ENCODE measurements around the gene TMEM198. TPM values are rescaled to one million over a fixed set of nuclear protein-coding genes. Genes with fewer than 3 reads are reported as not detected.

The TMEM198 gene
- total RNA-seq, 8 experiments from 2014 or later, result 4.8 to 26.5 (median 11.1) TPM

DNA sequence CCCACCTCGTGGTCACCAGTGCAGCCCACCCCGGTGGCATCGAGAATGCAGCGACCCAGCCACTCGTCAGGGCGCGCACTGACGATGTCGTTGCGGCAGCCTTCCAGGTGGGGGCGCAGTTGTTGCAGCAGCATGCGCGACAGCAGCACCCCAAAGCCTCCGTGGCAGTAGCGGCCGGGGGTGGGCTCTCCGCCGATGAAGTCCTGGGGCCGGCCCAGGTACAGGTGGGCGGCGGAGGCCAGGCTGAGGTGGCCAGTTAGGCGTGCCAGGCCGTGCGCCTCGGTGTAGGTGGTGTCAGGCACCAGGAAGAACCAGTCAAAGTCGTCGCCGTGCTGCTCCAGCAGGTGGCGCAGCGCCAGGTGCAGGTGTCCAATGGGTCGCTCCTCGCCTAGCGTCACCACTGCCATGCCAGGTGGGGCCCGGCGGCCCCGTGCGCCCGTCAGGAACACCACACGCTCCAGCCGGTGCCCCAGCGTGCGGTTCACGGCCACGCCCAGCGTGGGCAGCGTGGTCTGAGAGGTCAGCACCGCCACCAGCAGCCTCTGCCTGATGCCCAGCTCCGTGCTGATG lies 2.1 kb upstream of the TMEM198 start:
- in situ Hi-C loops (cut with MboI; ENCODE audit: low pct_unique_long_range_greater_than_20kb in 2 of 9, low sequenced_read_pairs in 9 of 9, unreplicated experiment in 9 of 9), result no loop called here
- ATAC-seq (replicated peaks in 6 of 8), result peak in 6 of 8 experiments; percentile 0 to 26 (median 8)
- H3K4me1 ChIP-seq (replicated peaks in 1 of 2), result peaks cover 16 to 22% of the 10 kb centered on the region in 2 donors
- H3K27ac ChIP-seq, result no peak overlapping the region
- H3K4me3 ChIP-seq, result peak overlapping the region; percentile 6 to 90 (median 62)
- 0 to 30% (median 0%) methylated on average over 1 to 3 of the region's 48 CpGs; no CpG with 5 or more reads in 7 of the 10 experiments for WGBS, 10 experiments

DNA sequence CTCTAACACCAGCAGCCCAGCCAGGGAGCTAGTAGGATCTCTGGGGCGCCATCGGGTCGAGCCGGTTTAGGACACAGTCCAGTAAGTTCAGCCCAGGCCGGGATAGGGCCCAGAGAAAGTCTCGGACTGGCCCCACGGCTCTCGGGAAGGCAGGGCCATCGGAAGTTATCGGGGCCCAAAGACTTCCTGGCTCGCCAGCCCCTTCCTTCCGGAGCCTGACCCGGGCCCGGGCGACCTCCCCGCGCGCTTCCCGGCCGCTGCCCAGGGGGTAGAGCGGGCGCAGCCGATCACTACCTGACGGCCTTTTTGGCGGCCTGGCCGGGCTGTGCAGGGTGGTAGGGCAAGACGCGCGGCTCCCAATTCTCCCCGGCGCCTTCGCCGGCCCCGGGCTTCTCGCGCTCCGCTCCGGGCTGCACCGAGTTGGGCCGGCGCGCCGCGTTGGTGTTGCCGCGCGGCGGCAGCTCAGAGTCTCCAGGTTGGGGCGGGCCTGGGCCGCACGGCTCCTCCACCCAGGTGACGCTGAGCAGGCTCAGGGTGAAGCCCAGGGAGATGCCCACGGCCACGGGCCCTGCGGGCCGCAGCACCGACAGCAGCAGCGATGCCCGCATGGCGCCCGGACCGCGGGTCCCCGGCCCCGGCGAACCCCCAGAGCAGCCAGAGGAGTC lies 765 bp upstream of the TMEM198 start:
- peaks cover 11 to 16% of the 10 kb centered on the region in 2 donors for H3K4me1 ChIP-seq (replicated peaks in 1 of 2)
- in situ Hi-C loops (cut with MboI; ENCODE audit: low pct_unique_long_range_greater_than_20kb in 2 of 9, low sequenced_read_pairs in 9 of 9, unreplicated experiment in 9 of 9), result no loop called here
- WGBS, 10 experiments, result 0 to 2% (median 1%) methylated on average over 4 to 44 of the region's 66 CpGs; no CpG with 5 or more reads in 6 of the 10 experiments

DNA sequence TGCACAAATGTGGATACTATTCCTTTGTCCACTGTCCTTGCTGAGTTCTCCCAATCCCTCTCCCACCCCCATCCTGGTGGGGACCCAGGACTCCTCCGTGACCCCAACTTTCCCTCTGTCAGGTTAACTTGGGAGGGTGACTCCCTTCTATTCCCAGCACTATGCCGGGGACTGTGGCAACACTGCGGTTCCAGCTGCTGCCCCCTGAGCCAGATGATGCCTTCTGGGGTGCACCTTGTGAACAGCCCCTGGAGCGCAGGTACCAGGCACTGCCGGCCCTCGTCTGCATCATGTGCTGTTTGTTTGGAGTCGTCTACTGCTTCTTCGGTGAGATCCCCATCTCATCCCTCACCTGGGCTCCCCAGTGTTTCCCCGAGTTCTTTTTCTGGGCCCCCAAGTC lies 739 bp downstream of the TMEM198 start:
- Histone ChIP-seq H3K4me1 (replicated peaks in 1 of 2) (peaks cover 6 to 9% of the 10 kb centered on the region in 2 donors), H3K27ac (peak overlapping the region in 1 of 2 donors; percentile 76), H3K4me3 (peak overlapping the region; percentile 62 to 90 (median 81))
- 10 to 55% (median 24%) methylated on average over 1 to 7 of the region's 9 CpGs; no CpG with 5 or more reads in 1 of the 10 experiments for WGBS, 10 experiments
- no peak for ATAC-seq (replicated peaks in 6 of 8)
- in situ Hi-C loops (cut with MboI; ENCODE audit: low pct_unique_long_range_greater_than_20kb in 2 of 9, low sequenced_read_pairs in 9 of 9, unreplicated experiment in 9 of 9), result no loop called here

More for the DNA sequence above, 765 bp upstream of the TMEM198 start:
- H3K4me3 ChIP-seq, result peak overlapping the region; percentile 62 to 90 (median 81)
- peak overlapping the region; percentile 79 to 91 for H3K27ac ChIP-seq
- peak in 5 of 8 experiments; percentile 24 to 49 (median 35) for ATAC-seq (replicated peaks in 6 of 8)

DNA sequence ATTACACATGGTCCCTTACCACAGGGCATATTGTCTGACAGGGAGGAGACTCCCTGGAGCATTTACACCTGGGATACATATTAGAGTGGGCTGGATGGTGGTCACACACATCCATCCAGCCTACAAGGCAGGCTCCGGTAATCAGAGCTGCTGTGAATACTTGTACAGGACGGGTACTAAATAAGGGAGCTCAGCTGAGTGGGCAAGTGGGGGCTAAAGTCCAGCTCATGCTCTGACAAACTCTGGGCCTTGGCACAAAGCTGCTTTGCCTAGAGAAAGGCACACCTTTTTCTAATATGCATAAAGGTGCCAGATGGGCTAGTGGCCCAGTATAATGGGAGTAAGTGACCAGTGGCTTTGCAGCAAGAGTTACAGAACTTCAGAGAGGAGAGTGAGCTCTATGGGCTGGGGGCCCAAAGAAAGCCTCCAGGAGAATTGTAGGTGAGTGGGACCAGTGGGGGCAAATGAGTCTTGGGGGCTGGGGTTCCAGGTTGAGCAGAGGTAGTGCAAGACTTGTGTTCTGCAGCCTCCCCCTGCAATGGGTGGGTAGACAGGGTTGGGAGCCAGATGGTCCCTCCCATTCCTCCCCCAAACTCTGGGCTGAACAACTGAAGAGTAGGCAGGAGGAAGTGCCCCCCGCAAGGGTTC lies 1.6 kb downstream of the TMEM198 start:
- Histone ChIP-seq H3K27ac (no peak overlapping the region), H3K4me3 (peak overlapping the region in 2 of 5 donors; percentile 62 to 87), H3K4me1 (replicated peaks in 1 of 2) (peaks cover 6 to 9% of the 10 kb centered on the region in 2 donors)
- in situ Hi-C loops (cut with MboI; ENCODE audit: low pct_unique_long_range_greater_than_20kb in 2 of 9, low sequenced_read_pairs in 9 of 9, unreplicated experiment in 9 of 9), result no loop called here
- WGBS, 10 experiments, result 53 to 100% (median 88%) methylated on average over 1 to 3 of the region's 3 CpGs; no CpG with 5 or more reads in 5 of the 10 experiments
- no peak for ATAC-seq (replicated peaks in 6 of 8)

DNA sequence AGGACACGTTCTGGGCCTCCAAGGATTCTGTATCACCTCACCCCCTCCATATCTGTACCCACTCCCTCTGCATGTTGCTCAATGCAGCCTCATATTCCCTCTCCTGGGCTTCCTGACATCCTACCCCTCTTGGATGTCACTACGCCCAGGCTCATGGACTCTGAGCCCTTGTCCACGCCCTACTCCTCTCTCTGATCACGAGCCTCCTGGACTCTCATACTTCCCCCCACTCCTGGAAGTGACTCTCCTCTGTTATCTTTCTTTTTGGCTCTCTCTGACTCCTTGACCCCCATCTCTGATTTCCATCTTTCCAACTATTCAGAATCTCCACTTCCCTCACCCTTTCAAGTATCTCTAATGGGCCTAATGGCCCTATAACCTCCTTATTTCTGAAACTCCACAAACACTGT lies 2.1 kb downstream of the TMEM198 start:
- no peak for ATAC-seq (replicated peaks in 6 of 8)
- WGBS, 10 experiments, result 20 to 85% (median 68%) methylated on average over 2 to 4 of the region's 4 CpGs; no CpG with 5 or more reads in 3 of the 10 experiments
- H3K4me3 ChIP-seq, result no peak overlapping the region
- in situ Hi-C loops (cut with MboI; ENCODE audit: low pct_unique_long_range_greater_than_20kb in 2 of 9, low sequenced_read_pairs in 9 of 9, unreplicated experiment in 9 of 9), result no loop called here
- peaks cover 6 to 9% of the 10 kb centered on the region in 2 donors for H3K4me1 ChIP-seq (replicated peaks in 1 of 2)
- no peak overlapping the region for H3K27ac ChIP-seq

DNA sequence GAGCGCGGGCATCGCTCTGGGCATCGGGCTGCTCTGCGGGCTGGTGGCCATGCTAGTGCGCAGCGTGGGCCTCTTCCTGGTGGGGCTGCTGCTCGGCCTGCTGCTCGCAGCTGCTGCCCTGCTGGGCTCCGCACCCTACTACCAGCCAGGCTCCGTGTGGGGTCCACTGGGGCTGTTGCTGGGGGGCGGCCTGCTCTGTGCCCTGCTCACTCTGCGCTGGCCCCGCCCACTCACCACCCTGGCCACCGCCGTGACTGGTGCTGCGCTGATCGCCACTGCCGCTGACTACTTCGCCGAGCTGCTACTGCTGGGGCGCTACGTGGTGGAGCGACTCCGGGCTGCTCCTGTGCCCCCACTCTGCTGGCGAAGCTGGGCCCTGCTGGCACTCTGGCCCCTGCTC lies 3.8 kb downstream of the TMEM198 start:
- in situ Hi-C loops (cut with MboI; ENCODE audit: low pct_unique_long_range_greater_than_20kb in 2 of 9, low sequenced_read_pairs in 9 of 9, unreplicated experiment in 9 of 9), result no loop called here
- ATAC-seq (replicated peaks in 6 of 8), result no peak
- peaks cover 6 to 15% of the 10 kb centered on the region in 2 donors for H3K4me1 ChIP-seq (replicated peaks in 1 of 2)
- WGBS, 10 experiments, result 73 to 100% (median 100%) methylated on average over 2 to 3 of the region's 26 CpGs; no CpG with 5 or more reads in 7 of the 10 experiments
- H3K27ac ChIP-seq, result no peak overlapping the region
- H3K4me3 ChIP-seq, result no peak overlapping the region

DNA sequence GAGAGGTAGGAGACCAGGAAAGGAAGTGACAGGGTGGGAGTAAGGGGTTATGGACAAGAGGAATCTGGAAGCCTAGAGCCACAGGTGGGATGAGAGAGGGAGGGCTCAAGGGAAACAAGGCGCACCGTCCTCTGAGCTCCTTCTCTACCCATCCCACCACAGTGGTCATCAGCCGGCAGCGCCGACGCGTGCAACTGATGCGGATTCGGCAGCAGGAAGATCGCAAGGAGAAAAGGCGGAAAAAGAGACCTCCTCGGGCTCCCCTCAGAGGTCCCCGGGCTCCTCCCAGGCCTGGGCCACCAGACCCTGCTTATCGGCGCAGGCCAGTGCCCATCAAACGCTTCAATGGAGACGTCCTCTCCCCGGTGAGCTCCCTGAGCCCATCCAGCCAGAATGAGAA lies 5.2 kb downstream of the TMEM198 start:
- 72 to 100% (median 92%) methylated on average over 1 to 7 of the region's 18 CpGs; no CpG with 5 or more reads in 4 of the 10 experiments for WGBS, 10 experiments
- ATAC-seq (replicated peaks in 6 of 8), result no peak
- peaks cover 11 to 20% of the 10 kb centered on the region in 2 donors for H3K4me1 ChIP-seq (replicated peaks in 1 of 2)
- in situ Hi-C loops (cut with MboI; ENCODE audit: low pct_unique_long_range_greater_than_20kb in 2 of 9, low sequenced_read_pairs in 9 of 9, unreplicated experiment in 9 of 9), result no loop called here
- no peak overlapping the region for H3K4me3 ChIP-seq
- no peak overlapping the region for H3K27ac ChIP-seq

DNA sequence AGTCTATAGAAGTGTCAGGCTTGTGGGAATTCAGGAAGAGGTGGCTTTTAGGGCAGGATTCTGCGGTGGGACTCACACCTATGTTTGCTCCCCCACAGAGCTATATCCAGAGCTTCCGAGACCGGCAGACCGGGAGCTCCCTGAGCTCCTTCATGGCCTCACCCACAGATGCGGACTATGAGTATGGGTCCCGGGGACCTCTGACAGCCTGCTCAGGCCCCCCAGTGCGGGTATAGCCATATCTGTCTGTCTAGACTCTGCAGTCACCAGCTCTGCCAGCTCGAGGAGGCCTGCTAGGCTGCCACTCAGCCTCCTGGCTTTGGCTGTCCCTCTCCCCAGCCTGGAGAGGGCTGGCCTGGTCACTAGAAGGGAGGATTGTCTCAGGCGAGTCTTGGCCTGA lies 5.8 kb downstream of the TMEM198 start:
- no peak for ATAC-seq (replicated peaks in 6 of 8)
- H3K4me1 ChIP-seq (replicated peaks in 1 of 2), result peaks cover 10 to 20% of the 10 kb centered on the region in 2 donors
- no peak overlapping the region for H3K27ac ChIP-seq
- WGBS, 10 experiments, result 64 to 100% (median 100%) methylated on average over 1 to 3 of the region's 9 CpGs; no CpG with 5 or more reads in 7 of the 10 experiments
- in situ Hi-C loops (cut with MboI; ENCODE audit: low pct_unique_long_range_greater_than_20kb in 2 of 9, low sequenced_read_pairs in 9 of 9, unreplicated experiment in 9 of 9), result no loop called here
- H3K4me3 ChIP-seq, result no peak overlapping the region

DNA sequence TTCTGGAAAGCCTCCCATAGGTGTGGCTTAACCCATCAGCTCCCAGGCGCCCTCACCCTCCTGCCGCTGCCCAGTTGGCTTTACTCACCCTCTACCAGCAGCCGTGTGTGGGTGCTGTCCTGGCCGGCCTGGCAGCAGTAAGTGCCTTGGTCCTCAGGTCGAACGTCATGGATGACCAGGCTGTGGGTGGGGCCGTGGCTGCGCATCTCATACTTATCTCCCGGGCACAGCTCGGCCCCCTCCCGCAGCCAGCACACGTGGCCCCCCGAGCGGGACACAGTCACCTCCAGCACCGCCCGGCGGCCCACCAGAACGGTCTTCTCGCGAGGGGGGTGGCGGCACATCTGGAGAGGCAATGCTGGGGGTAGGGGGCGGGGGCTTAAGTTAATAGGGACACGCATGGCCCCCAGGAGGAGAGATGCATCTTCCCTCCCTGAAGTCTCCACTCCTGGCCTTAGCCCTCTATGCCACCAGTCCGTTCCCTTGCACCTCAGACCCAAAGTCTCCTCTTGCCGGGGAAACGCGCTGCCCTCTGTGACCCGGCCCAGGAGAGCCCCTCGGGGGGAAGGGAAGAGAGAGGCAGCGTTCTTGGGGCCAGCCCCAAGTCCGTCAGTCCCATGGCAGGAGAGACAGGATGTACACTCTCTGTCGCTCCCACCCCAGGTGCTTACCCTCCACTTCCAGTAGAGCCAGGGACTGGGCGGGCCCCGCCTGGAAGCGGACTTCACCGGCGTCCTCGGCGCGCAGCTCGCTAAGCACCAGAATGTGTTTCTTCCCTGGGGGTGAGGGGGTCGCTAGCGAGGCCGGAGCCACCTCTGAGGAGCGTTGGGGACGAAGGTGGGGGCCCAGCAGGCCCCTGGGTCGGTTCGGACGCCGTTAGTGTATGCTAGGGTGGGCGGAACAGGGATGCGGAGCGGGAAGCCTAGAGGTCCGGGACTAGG lies 7.9 kb downstream of the TMEM198 start:
- Histone ChIP-seq H3K27ac (peak overlapping the region; percentile 44 to 52), H3K4me1 (replicated peaks in 1 of 2) (peaks cover 5 to 14% of the 10 kb centered on the region in 2 donors), H3K4me3 (peak overlapping the region; percentile 39 to 60 (median 55))
- ATAC-seq (replicated peaks in 6 of 8), result peak; percentile 36 to 51 (median 46)
- WGBS, 10 experiments, result 0 to 10% (median 0%) methylated on average over 2 to 4 of the region's 54 CpGs; no CpG with 5 or more reads in 7 of the 10 experiments
- in situ Hi-C loops (cut with MboI; ENCODE audit: low pct_unique_long_range_greater_than_20kb in 2 of 9, low sequenced_read_pairs in 9 of 9, unreplicated experiment in 9 of 9), result no loop called here

DNA sequence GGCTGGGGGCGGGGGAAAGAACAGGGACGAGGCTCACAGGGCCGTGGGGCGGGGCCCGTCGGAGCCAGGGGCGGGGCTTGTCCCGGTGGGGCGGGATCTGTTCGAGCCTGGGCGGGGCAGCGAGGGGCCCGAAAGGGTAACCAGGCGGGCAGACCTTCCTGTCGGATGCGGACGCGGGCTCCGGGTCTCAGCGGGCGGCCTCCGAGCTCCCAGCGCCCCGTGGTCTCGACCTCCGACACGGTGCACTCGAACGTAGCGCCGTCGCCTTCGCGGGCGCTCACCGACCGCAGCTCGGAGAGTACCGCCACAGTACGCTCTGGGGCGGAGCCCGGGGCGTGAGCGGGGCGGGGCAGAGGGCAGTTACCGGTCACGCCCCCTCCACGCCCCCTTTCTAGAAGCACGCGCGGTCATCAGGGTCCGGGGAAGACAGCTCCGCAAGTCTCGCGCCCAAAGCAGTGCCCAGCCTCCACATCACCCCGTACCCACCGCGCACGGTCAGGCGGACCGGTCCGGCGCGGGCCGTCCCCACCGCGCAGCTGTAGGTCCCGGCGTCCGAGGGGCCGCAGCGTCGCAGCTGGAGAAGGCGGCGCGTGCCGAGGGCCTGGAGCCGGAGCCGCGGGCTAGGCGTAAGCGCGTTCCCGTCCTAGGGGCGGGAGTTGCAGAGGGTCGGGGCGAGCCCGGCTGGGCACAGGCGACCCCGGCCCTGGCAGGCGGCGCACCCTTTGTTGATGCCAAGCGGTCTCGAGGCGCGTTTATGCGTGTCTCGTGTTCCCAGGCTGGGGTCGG lies 8.7 kb downstream of the TMEM198 start:
- Histone ChIP-seq H3K4me1 (replicated peaks in 1 of 2) (peaks cover 5 to 14% of the 10 kb centered on the region in 2 donors), H3K27ac (peak overlapping the region; percentile 20 to 52)
- in situ Hi-C loops (cut with MboI; ENCODE audit: low pct_unique_long_range_greater_than_20kb in 2 of 9, low sequenced_read_pairs in 9 of 9, unreplicated experiment in 9 of 9), result no loop called here

DNA sequence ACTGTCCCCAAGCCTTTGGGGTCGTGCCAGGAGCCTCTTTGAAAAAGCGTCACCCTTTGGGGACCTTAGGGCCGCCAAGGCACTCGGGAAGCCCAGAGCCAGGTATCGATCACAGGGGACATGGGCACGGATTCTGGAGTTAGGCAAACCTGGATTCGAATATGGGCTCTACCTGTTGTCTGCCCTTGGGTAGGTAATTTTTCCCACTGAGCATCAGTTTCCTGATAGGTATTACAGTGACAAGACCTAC lies 9.3 kb downstream of the TMEM198 start:
- H3K27ac ChIP-seq, result peak overlapping the region in 1 of 2 donors; percentile 15
- 4 to 80% (median 21%) methylated on average over 1 to 4 of the region's 7 CpGs; no CpG with 5 or more reads in 6 of the 10 experiments for WGBS, 10 experiments

More for the DNA sequence above, 8.7 kb downstream of the TMEM198 start:
- 0 to 23% (median 2%) methylated on average over 1 to 17 of the region's 99 CpGs; no CpG with 5 or more reads in 7 of the 10 experiments for WGBS, 10 experiments
- H3K4me3 ChIP-seq, result peak overlapping the region; percentile 39 to 60 (median 55)
- peak; percentile 75 to 86 (median 80) for ATAC-seq (replicated peaks in 6 of 8)

More for the DNA sequence above, 9.3 kb downstream of the TMEM198 start:
- Histone ChIP-seq H3K4me1 (replicated peaks in 1 of 2) (peaks cover 5 to 14% of the 10 kb centered on the region in 2 donors), H3K4me3 (peak overlapping the region; percentile 39 to 60 (median 55))
- in situ Hi-C loops (cut with MboI; ENCODE audit: low pct_unique_long_range_greater_than_20kb in 2 of 9, low sequenced_read_pairs in 9 of 9, unreplicated experiment in 9 of 9), result no loop called here
- ATAC-seq (replicated peaks in 6 of 8), result no peak

Data from motor neuron (in vitro differentiated cells).